Measurements from ENCODE around the gene AFAP1. TPM values are rescaled to one million over a fixed set of nuclear protein-coding genes. Genes with fewer than 3 reads are reported as not detected.

Gene AFAP1
- total RNA-seq, 1 experiment from 2014 or later, result 94.7 TPM

GRCh38 chr4:7955393-7955792, 15.7 kb upstream of the AFAP1 start:
- BruUV-seq (replicated peaks), result no TSS peak
- in situ Hi-C loops (cut with HindIII; ENCODE audit: low pct_unique_long_range_greater_than_20kb, low sequenced_read_pairs) (no loop called here), intact Hi-C loops (cut with micrococcal nuclease; ENCODE audit: unreplicated experiment) (no loop called here)
- no peak for ATAC-seq
- ChIA-PET POLR2A (no interaction called here), CTCF (no interaction called here)
- Histone ChIP-seq H3K27me3 (ENCODE audit: control insufficient read depth, insufficient read depth, low read length) (no peaks in the 10 kb centered on the region), H3K27ac (ENCODE audit: low read length) (peak overlapping the region; percentile 99), H3K9me3 (ENCODE audit: control insufficient read depth, insufficient read depth, low read depth, low read length) (no peaks in the 10 kb centered on the region; the same call in 1 of the 2 replicates), H3K36me3 (ENCODE audit: control insufficient read depth, insufficient read depth, low read length) (no peaks in the 10 kb centered on the region), H3K4me3 (ENCODE audit: low read depth in 2 of 2, low read length in 2 of 2) (no peak overlapping the region), H3K4me1 (ENCODE audit: control insufficient read depth, insufficient read depth, low read length) (peaks cover 46% of the 10 kb centered on the region)
- TF ChIP-seq SIN3A (IDR thresholded peaks at IDR 0.05; ENCODE audit: borderline replicate concordance, insufficient read depth, low read depth, low read length), result no peak
- no peak for TF ChIP-seq CTCF (IDR thresholded peaks at IDR 0.05)
- TF ChIP-seq TCF7L2 (IDR thresholded peaks at IDR 0.05; ENCODE audit: low read depth, low read length), result no peak
- TF ChIP-seq REST (IDR thresholded peaks at IDR 0.05; ENCODE audit: insufficient read depth in 1 of 2, low read depth in 2 of 2, low read length in 1 of 2), result no peak
- TF ChIP-seq POLR2AphosphoS5 (IDR thresholded peaks at IDR 0.05; ENCODE audit: low read depth, low read length), result no peak
- no peak for DNase-seq (ENCODE audit: low read depth, low spot score)

GRCh38 chr4:7952615-7953014, 13.0 kb upstream of the AFAP1 start:
- BruUV-seq (replicated peaks), result no TSS peak
- Histone ChIP-seq H3K9me3 (ENCODE audit: control insufficient read depth, insufficient read depth, low read depth, low read length) (no peaks in the 10 kb centered on the region; the same call in 1 of the 2 replicates), H3K27me3 (ENCODE audit: control insufficient read depth, insufficient read depth, low read length) (no peaks in the 10 kb centered on the region), H3K4me1 (ENCODE audit: control insufficient read depth, insufficient read depth, low read length) (peaks cover 28% of the 10 kb centered on the region), H3K4me3 (ENCODE audit: low read depth in 2 of 2, low read length in 2 of 2) (no peak overlapping the region), H3K27ac (ENCODE audit: low read length) (peak overlapping the region; percentile 69), H3K36me3 (ENCODE audit: control insufficient read depth, insufficient read depth, low read length) (no peaks in the 10 kb centered on the region)
- ChIA-PET POLR2A (no interaction called here), CTCF (no interaction called here)
- in situ Hi-C loops (cut with HindIII; ENCODE audit: low pct_unique_long_range_greater_than_20kb, low sequenced_read_pairs) (no loop called here), intact Hi-C loops (cut with micrococcal nuclease; ENCODE audit: unreplicated experiment) (no loop called here)
- ATAC-seq, result no peak
- TF ChIP-seq POLR2AphosphoS5 (IDR thresholded peaks at IDR 0.05; ENCODE audit: low read depth, low read length), result no peak
- TF ChIP-seq SIN3A (IDR thresholded peaks at IDR 0.05; ENCODE audit: borderline replicate concordance, insufficient read depth, low read depth, low read length), result no peak
- TF ChIP-seq REST (IDR thresholded peaks at IDR 0.05; ENCODE audit: insufficient read depth in 1 of 2, low read depth in 2 of 2, low read length in 1 of 2), result no peak
- no peak for TF ChIP-seq CTCF (IDR thresholded peaks at IDR 0.05)
- no peak for TF ChIP-seq TCF7L2 (IDR thresholded peaks at IDR 0.05; ENCODE audit: low read depth, low read length)
- DNase-seq (ENCODE audit: low read depth, low spot score), result no peak
